DMS114 treated with DMSO at 0.1 percent for 48 hours (cell line): Measurements from ENCODE around the gene SHISA6.

ENCODE experiments used
- DNase-seq: peaks from one replicate; lab custom pipeline; 2025; ENCODE audit not compliant: unreplicated experiment; lab: John Stamatoyannopoulos, UW

SHISA6 gene

DNA sequence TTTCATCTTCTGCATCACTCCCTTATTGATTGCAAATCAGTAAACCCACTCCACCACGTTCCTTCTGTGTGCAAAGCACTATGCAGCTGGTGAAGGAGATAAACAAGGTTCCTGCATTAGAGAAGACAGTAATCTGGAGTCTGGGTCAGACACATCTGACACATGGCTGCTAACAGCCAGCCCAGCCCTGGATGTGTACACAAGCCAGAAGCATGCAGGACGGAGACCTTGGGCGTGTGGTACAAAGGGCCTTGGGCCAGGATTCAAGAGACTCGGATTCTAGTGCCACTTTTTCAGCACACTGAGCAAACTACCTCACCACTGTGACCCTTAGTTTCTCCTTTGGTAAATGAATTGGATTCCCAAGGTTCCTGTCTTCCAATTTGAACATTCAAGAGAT, 270.7 kb downstream of the SHISA6 start:
- DNase-seq = no peak

DNA sequence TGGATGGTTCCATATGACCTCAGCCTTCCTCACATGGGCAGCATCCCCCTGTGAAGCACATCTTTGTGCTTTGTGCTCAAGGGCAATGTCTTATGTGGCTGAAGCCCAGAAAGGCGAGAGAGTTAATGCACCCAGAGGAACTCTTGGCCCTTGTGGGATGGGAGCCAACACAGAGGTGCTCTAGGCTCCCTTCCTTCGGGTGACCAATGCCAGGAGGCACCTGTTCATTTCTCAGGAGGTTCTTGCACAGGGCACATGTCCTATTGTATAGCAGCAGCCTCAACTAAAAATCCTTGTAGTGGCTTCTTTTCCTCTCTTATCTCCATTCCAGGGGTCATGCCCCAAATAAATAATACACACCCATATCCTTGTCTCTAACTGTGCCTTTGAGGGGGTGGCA, 273.6 kb downstream of the SHISA6 start:
- no peak for DNase-seq

DNA sequence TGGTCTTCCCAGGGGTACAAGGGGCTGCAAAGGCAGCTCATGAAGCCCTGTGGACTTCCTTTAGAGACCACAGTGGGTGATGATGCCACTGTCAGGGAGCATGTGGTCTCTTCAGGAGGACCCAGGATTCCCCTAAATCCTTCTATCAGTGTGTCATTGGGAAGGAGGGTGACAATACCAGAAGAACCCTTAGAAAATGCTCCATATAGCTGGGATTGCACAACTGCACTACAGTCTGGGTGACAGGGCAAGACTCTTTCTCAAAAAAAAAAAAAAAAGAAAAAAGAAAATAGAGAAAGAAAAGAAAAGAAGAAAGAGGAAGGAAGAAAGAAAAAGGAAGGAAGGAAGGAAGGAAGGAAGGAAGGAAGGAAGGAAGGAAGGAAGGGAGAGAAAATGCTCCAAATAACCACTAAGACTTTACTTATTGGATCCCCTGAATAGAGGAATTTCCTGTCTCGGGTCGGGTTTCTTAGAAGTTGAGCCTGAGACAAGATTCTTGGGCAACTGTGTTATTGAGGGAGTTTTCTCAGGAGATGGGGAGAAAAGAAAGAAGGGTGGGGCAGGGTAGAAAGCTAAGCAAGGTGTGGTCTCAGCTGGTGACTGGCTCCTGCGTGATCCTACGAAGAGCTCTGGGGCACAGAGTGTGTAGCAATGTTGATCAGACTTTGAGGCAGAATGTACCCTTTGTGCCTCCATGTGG, 274.1 kb downstream of the SHISA6 start:
- DNase-seq = no peak

DNA sequence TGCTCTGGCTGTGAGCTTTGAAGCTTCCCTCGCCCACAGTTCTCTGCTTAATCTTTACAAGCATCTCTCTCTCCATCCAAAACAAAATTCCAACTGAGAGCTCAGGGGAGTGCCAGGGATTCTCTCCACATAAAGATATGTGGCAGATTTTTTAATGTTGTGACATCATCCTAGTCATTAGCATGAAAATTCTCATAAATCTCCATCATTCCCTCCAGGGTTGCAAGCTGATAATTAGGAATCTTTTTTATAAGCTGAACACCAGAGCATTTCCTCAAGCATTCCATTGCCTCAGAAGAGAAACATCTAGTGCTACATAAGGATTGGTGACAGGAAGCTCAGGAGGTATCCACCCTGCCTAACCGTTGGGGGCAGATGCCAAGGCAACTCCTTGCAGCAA, 274.9 kb downstream of the SHISA6 start:
- DNase-seq = no peak

DNA sequence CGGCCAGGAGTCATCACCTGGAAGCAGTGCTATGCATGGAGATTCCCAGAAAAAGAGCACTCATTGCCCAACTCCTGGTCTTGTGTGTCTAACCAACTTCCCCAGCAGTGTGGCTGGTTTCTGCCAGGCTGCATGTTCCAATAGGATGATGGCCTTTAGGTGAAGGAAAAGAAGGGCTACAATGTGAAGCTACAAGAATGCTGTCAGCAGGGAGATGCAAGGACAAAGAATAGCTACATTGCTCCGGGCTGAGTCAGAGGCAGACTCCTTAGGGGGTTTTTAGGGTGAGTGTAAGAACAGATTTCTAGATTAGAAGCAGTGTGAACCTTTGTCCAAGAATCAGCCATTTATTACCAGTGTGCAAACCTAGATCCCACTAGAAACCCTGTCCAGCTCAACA, 294.2 kb downstream of the SHISA6 start:
- DNase-seq = no peak

DNA sequence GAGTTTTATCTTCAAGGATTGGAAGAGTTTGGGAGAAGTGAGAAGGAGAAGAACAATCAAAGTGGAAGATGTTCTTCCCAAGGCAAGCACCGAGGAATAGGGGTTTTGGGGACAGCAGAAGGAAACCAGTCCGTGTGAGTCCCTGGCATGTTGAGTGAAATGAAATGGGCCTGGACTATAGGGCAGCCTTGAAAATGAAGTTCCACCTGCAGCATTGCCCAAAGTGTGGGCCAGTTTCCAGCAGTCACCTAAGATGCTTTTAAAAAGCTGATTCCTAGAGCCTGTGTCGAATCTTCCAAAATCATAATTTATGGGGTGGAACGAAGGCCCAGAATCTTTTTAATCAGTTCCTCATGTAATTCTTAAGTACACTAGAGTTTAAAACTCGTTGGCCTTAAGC, 297.4 kb downstream of the SHISA6 start:
- no peak for DNase-seq

DNA sequence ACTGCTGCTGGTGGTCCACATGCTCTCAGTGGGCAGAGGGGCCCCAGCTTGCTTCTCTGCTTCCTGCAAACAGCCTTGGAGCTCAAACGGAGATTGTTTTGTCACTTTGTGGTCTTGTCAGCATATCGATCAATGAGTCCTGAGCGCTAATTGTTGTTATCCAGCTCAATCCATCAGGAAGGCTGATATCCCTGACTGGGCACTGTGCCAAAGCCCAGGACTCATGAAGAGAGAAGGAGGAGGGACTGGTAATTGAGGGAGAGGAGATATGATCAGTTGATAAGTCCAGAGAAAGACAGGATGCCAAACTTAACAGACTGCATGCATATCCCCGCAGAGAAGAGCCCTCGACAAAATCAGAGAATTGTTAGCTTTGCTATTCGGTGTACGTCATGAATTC, 298.6 kb downstream of the SHISA6 start:
- DNase-seq = no peak

DNA sequence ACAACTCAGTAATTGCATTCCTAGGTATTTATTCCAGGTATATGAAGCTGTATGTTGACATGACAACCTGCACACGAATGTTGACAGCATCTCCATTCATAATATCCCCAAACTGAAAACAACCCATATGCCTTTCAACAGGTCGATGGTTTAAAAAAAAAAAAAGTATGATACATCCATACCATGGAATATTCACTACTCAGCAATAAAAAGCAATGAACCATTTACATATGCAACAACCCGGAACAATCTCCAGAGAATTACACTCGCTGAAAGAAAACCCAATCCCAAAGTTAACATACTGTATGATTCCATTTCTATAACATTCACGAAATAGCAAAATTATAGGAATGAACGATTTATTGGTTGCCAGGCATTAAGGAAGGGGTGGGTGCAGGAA, 304.0 kb downstream of the SHISA6 start:
- DNase-seq = no peak

DNA sequence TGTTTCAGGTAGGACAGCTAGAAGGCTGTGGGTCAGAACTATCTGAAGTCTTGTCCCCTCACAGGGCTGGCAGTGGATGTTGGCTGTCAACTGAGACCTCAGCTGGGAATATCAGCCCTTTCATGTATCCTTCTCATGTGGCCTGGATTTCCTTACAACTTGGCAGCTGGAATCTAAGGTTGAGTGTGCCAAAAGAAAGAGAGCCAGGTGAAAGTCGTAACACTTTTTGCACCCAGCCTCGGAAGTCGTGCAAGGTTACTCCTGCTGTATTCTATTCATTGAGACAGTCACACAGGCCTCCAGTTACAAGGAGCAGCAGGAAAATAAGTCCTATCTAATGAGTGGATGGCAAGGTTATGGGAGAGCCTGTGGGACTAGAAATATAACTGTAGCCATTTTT, 304.7 kb downstream of the SHISA6 start:
- no peak for DNase-seq

DNA sequence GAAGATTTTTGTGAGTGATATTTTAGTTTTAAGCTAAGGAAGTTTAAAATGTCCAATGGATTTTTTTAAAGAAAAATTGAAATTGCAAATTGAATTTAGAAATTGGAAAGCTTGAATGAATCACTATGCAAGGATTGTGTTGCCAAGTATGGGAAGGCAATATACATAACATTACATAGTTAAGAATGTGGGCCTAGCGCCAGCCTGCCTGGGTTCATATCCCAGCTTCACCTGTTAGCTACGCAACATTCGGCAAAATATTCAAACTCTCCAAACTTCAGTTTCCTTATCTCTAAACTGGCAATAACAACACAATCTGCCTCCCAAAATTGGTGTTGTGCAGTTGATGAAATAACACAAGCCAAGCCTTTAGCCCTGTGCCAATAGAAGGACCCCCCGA, 306.8 kb downstream of the SHISA6 start:
- no peak for DNase-seq

DNA sequence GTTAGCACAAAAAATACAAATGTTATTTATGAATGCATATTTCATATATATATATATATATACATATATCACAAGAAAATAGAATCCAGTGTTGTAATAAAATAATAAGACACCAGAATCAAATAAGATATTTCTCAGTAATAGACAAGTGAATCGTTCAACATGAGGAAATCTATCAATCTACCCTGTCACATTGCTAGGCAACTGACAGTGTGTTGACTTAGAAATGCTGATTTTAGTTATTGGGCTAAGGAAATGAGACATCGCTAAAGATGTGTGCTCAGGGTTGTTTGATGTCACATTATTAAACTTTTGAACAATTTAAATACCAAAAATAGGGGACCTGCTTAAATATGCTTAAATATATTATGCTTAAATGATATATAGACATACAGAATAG, 307.4 kb downstream of the SHISA6 start:
- no peak for DNase-seq

DNA sequence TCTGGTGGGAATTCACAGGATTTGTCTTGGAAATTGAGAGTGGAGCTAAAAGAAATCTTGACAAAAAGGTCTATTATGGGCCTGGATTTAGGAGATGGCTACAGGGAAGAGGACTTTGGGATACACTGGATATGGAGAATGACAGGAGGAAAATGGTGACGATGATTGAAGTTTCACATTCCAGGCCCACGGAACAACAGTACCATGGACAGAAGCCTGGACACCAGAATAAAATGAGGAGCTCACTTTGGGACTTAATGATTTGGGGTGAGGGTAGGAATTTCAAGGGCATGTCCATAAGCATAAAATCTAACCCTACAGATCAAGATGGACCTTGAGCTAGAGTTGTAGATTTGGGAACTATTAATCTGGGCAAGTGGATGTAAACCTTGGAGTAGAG, 309.4 kb downstream of the SHISA6 start:
- no peak for DNase-seq

DNA sequence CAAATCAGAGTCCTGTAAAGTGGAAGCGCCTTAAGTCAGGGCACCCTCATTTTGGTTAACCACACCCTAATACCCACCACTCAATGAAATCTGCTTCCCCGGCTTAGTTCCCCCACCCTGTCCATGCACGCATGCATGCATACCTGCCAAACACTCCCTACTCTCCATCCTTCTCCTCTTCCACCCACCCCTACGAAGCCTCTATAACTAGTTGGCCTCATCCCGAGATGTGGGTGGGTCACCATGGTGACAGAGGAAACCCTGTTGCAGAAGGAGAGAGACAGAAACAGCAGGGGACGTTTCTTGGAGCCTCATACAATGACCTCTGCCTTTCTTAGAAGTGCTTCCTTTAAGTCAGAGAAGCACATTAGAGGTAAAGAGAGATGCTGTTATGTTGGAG, 310.4 kb downstream of the SHISA6 start:
- DNase-seq = no peak

DNA sequence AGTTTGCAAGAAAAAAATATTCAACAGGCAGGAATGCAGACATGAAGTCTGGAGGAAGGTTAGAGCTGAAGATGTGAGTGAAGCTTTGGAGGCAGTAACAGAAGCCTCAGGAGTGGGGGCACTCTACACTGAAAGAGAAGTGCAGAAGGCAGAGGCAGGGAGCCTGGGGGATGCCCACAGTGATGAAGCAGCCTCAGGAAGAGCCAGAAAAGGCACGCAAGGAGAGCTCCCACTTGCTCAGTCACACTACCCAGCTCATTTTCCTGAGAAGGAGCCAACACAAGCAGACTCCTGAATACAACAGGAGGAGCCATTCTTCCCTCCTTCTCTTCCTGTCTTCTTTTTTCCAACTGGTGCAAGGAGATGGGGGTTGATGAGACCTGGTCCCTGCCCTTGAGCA, 312.1 kb downstream of the SHISA6 start:
- no peak for DNase-seq

DNA sequence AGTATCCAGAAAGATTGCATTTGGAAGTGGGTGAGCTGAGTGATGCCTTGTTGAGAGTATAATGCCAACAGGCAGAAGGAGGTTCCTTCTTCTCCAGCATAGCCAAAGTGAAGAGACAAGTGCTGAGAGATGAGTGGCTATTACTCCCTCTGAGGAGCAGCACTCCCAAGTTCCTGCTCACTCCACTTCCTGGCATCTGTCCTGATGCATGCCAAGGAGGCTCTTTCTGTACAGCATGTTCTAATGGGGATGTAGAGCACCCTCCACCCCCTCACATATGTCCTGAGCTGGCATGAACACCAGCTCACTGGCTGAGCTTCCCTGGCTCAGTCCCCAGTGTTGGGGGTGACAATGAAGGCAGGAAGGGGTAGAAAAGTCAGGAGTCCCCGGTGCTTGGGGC, 313.0 kb downstream of the SHISA6 start:
- DNase-seq = no peak

DNA sequence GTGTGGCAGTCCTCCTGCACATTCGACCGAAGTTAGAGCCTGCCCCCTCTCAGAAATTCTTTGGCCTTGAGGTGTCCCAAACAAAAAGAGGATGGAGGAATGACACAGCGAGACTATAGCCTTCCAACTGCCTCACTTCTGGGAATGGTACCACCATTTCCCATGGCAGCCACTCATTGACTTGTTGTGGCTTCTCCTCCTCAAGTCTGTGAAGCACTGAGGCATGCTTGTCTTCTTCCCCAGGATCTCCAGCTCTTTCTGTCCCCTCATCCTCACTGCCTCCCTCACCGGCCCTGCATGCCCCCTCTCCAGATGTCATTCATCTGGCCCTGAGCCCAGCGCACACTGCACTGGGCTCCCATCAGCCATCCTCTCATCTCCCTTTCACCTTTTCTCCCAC, 313.5 kb downstream of the SHISA6 start:
- no peak for DNase-seq

DNA sequence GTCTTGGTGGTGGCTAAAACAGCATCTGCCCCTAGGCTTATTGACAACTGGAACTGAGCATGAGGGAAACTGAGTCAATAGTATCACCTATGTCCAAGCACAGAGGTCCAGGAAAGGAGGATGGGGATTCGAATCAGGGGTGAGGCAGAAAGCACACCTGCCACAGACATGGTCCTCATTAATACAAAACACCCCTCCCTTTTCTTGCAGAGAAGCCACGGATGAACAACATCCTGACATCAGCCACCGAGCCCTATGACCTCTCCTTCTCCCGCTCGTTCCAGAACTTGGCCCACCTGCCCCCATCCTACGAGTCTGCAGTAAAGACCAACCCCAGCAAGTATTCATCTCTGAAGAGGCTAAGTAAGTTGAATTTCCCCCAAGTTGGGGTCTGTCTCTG, 314.5 kb downstream of the SHISA6 start:
- no peak for DNase-seq

DNA sequence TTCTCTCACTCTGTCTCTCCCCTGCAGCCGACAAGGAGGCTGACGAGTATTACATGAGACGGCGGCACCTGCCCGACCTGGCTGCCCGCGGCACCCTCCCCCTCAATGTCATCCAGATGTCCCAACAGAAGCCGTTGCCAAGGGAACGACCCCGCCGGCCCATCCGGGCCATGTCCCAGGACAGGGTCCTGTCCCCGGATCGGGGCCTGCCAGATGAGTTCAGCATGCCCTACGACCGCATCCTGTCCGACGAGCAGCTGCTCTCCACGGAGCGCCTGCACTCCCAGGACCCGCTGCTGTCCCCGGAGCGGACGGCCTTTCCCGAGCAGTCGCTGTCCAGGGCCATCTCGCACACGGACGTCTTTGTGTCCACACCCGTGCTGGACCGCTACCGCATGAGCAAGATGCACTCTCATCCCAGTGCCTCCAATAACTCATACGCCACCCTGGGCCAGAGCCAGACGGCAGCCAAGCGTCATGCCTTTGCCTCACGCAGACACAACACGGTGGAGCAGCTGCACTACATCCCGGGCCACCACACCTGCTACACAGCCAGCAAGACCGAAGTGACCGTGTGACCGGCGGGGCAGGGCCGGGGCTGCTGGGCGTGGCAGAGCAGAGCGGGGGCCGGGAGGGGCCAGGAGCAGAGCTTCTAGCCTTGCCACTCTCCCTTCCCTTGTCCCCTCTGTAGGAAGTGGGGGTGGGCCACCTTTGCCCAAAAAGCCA, 316.9 kb downstream of the SHISA6 start:
- no peak for DNase-seq

DNA sequence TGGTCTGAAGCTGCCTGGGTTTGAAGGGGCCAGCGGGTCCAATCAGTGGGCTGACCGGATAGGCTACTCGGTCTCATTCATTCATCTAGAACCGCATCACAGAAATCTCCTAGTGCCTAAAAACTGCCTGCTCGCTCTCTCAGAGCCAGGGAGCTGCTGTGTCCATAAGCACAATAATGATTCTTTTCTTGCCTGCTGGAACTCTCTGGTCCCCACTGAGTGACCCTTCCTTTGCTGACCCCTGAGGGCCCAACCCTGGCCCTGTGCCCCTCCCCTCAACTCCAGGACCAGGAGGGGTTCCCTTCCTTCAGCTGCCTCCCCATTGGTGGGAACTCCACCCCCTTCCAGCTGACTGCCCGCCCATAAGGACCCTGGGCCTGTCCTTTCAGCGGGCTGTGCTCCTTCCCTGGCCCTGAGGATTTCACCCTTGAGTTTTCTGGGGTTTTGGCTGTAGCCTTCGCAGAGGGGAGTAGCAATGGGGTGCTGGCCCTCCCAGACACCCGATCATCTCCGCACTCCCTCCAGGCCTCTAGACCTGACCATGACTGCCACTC, 317.7 kb downstream of the SHISA6 start:
- no peak for DNase-seq

DNA sequence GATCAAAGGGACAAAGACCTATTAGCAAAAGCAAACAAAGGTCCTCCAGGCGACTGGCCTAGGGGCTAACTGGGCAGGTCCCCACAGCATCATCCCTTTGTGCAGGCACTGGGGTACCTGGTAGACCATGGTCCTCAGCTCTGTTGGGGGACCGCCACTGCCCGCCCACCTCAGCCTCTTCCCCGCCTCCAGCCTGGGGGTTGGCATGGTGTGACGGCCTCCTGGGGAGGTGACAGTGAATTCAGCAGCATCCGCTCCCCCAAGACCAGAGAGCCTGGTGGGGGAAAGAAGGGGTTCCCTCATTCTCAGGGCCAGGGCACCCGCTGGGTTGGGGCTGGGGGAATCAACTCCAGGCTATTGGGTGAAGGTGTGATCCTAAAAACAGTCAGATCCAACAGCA, 318.6 kb downstream of the SHISA6 start:
- DNase-seq = no peak

DNA sequence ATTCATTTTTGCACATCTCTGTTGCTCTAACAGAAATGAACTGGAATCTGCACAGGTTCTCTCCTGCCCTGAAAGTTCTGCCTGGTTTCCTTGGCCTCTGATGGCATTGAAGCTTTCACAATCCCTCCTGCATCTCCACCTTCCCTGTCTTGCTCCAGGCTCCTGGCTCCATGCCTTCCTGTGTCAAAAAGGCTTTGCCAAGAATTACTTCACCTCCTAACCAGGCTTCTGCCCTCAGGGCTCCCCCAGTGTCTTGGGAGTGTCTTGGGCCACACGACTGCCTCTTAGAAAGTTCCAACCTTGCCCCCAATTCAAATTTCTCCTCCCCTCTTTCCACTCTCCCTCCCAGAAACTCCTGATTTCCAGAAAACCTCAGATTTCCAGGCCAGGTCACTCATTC, 320.3 kb downstream of the SHISA6 start:
- DNase-seq = no peak

DNA sequence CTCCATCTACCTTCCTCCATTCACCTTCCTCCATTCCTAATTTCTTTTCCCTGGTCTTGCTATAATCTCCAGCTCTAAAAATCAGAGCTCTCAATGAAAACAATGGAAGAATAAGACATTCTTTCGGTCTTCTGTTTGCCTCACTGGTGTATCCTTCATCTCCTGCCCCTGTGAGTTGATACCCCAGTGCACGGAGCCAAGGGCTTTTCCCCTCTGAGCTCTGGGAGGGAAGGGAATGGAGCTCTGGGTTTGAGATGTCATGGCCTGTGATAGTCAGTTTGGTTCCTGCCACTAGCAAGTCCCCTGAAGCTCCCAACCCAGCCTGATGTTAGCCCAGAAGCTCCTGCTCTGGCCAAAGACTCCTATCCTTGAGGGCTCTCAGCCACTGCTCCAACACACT, 320.7 kb downstream of the SHISA6 start:
- DNase-seq = no peak
